HepG2 (cell line): ENCODE results near the gene EEF1AKMT3. TPM values are rescaled to one million over a fixed set of nuclear protein-coding genes. Genes with fewer than 3 reads are reported as not detected.

ENCODE experiments used
- ATAC-seq: fragments of 200-7000 bp; cut with Tn5 transposase; 3 replicates; pipeline ENCODE4 v1.9.1; 2020; ENCODE audit warnings: mild to moderate bottlenecking, moderate library complexity
- BruUV-seq: library from RNA; stranded (reverse); fragments of 400-500 nt; replicated peaks from 2 replicates; lab custom pipeline; 2021; lab: Mats Ljungman, UMichigan
- CTCF ChIA-PET: fragments of 300-600 bp; formaldehyde crosslinking; extraction: SDS; loops from one replicate; lab custom pipeline; 2021; ENCODE audit warnings: low total read pairs, inconsistent platforms, low intra/inter-chr PET ratio; lab: Yijun Ruan, JAX
- POLR2A ChIA-PET: fragments of 350-600 bp; sonication (Branson Sonifier 250); formaldehyde crosslinking; loops from one replicate; lab custom pipeline; 2020; ENCODE audit warnings: antibody characterized with exemption, inconsistent platforms; lab: Yijun Ruan, JAX
- DNase-seq: peaks from one replicate; pipeline ENCODE4 v3.0.0-alpha.2; 2015; ENCODE audit warnings: low spot score
- FAIRE-seq: peaks from 3 replicates; lab custom pipeline; 2011; peaks lifted over from hg19 to GRCh38; lab: Jason Lieb, UNC
- H2AFZ ChIP-seq: one replicate; pipeline ENCODE4 v1.6.1; 2011; ENCODE audit warnings: low read length, inconsistent platforms
- H3K27ac ChIP-seq: fragments of 300-600 bp; 3 replicates; pipeline ENCODE4 v1.8.0; 2011; ENCODE audit warnings: mixed run types, mild to moderate bottlenecking, mixed read lengths, low read length, inconsistent platforms; ENCODE audit not compliant: insufficient read depth; ENCODE audit errors: extremely low read length
- H3K27me3 ChIP-seq, 2 experiments: fragments of 200-600 bp in 1 of 2; 2 replicates in 1 of 2; 3 replicates in 1 of 2; pipeline versions ENCODE4 v1.6.0 to v1.8.0; 2011; ENCODE audit warnings: low read length in 2 of 2, mild to moderate bottlenecking in 2 of 2, moderate library complexity in 2 of 2, inconsistent platforms in 1 of 2; ENCODE audit not compliant: insufficient read depth in 2 of 2, control insufficient read depth in 1 of 2
- H3K36me3 ChIP-seq, 2 experiments: fragments of 200-600 bp in 1 of 2; replicated peaks in 1 of 2; 2 replicates in 1 of 2; 3 replicates in 1 of 2; pipeline versions ENCODE4 v1.5.1 to v1.8.0; 2011; ENCODE audit warnings: low read length in 2 of 2, inconsistent platforms in 1 of 2; ENCODE audit not compliant: insufficient read depth in 2 of 2, control insufficient read depth in 1 of 2
- H3K4me1 ChIP-seq: 2 replicates; pipeline ENCODE4 v1.5.1; 2012; ENCODE audit warnings: low read length, inconsistent platforms; ENCODE audit not compliant: insufficient read depth
- H3K4me2 ChIP-seq: 2 replicates; pipeline ENCODE4 v1.6.0; 2011; ENCODE audit warnings: low read depth, low read length, inconsistent platforms
- H3K4me3 ChIP-seq, 3 experiments: fragments of 200-600 bp in 1 of 3; sonication (generic), shearing (Covaris generic) in 1 of 3; replicated peaks in 1 of 3; 2 replicates each; pipeline ENCODE4 v1.5.1; 2011 to 2016; ENCODE audit warnings: low read length in 3 of 3, inconsistent platforms in 2 of 3, low read depth in 2 of 3, mild to moderate bottlenecking in 2 of 3, control low read depth in 1 of 3, mixed read lengths in 1 of 3; ENCODE audit not compliant: insufficient read depth in 1 of 3
- H3K79me2 ChIP-seq: one replicate; pipeline ENCODE4 v1.6.1; 2011; ENCODE audit warnings: low read length, inconsistent platforms; ENCODE audit not compliant: insufficient read depth
- H3K9ac ChIP-seq: 2 replicates; pipeline ENCODE4 v1.6.0; 2011; ENCODE audit warnings: mild to moderate bottlenecking, low read depth, low read length, inconsistent platforms; ENCODE audit not compliant: insufficient read depth
- H3K9me3 ChIP-seq: 2 replicates; pipeline ENCODE4 v1.5.1; 2012; ENCODE audit warnings: mild to moderate bottlenecking, low read length
- H4K20me1 ChIP-seq: 2 replicates; pipeline ENCODE4 v1.6.0; 2011; ENCODE audit warnings: inconsistent platforms, mild to moderate bottlenecking, low read length, moderate library complexity; ENCODE audit not compliant: insufficient read depth
- ARHGAP35 ChIP-seq: sonication (generic); formaldehyde crosslinking; IDR thresholded peaks from 2 replicates; pipeline ENCODE4 v1.9.0; 2022; ENCODE audit warnings: mild to moderate bottlenecking, inconsistent platforms, moderate library complexity, missing genetic modification reagents, borderline replicate concordance
- ARNT ChIP-seq: fragments of 450-650 bp; IDR thresholded peaks from 2 replicates; pipeline ENCODE4 v1.6.1; 2017
- ARNTL ChIP-seq: sonication (generic); formaldehyde crosslinking; IDR thresholded peaks from 2 replicates; pipeline ENCODE4 v1.4.0; 2020; ENCODE audit warnings: mild to moderate bottlenecking, missing genetic modification reagents
- CBX2 ChIP-seq, 2 experiments: fragments of 200-600 bp in 1 of 2; sonication (generic); formaldehyde crosslinking in 1 of 2; IDR thresholded peaks; 2 replicates each; pipeline versions ENCODE4 v1.7.0 to v1.8.1; 2018 to 2022; ENCODE audit warnings: low read depth in 2 of 2, low read length in 1 of 2, mild to moderate bottlenecking in 1 of 2, missing genetic modification reagents in 1 of 2
- DNMT3B ChIP-seq: conservative IDR thresholded peaks from 2 replicates; pipeline ENCODE4 v1.6.1; 2016; ENCODE audit warnings: missing biosample characterization, control low read depth
- EED ChIP-seq: sonication (generic); formaldehyde crosslinking; IDR thresholded peaks from 2 replicates; pipeline ENCODE4 v1.5.0; 2020; ENCODE audit warnings: mild to moderate bottlenecking, missing genetic modification reagents
- GATA4 ChIP-seq: sonication (generic); IDR thresholded peaks from 2 replicates; pipeline ENCODE4 v1.6.1; 2016; ENCODE audit warnings: antibody characterized with exemption, low read depth, borderline replicate concordance
- MAFG ChIP-seq: sonication (generic); formaldehyde crosslinking; IDR thresholded peaks from 2 replicates; pipeline ENCODE4 v1.5.1; 2020; ENCODE audit warnings: mild to moderate bottlenecking, missing genetic modification reagents
- PRDM10 ChIP-seq: sonication (generic); formaldehyde crosslinking; IDR thresholded peaks from 2 replicates; pipeline ENCODE4 v1.4.0; 2020; ENCODE audit warnings: low read depth, missing genetic modification reagents
- ZFYVE20 ChIP-seq: sonication (generic); formaldehyde crosslinking; IDR thresholded peaks from 2 replicates; pipeline ENCODE4 v1.8.0; 2023; ENCODE audit warnings: low read depth, mild to moderate bottlenecking, moderate library complexity, missing genetic modification reagents, borderline replicate concordance
- ZNF44 ChIP-seq: sonication (generic); formaldehyde crosslinking; IDR thresholded peaks from 2 replicates; pipeline ENCODE4 v1.5.1; 2020; ENCODE audit warnings: mild to moderate bottlenecking, missing genetic modification reagents
- ZNF709 ChIP-seq: sonication (generic); formaldehyde crosslinking; IDR thresholded peaks from 2 replicates; pipeline ENCODE4 v1.5.0; 2020; ENCODE audit warnings: mild to moderate bottlenecking, missing genetic modification reagents
- ZNF780A ChIP-seq: sonication (generic); formaldehyde crosslinking; IDR thresholded peaks from 2 replicates; pipeline ENCODE4 v1.8.0; 2022; ENCODE audit warnings: mild to moderate bottlenecking, missing genetic modification reagents, moderate library complexity
- ZNF790 ChIP-seq: sonication (generic); formaldehyde crosslinking; IDR thresholded peaks from 2 replicates; pipeline ENCODE4 v1.8.0; 2022; ENCODE audit warnings: missing genetic modification reagents, mild to moderate bottlenecking, borderline replicate concordance
- WGBS: methylation state at CpG from one replicate; pipeline ENCODE4 v1.1.6; 2017; ENCODE audit warnings: low lambda C conversion rate; 5-methylcytosine and 5-hydroxymethylcytosine counted together
- in situ Hi-C: cut with HindIII; loops from 2 replicates; pipeline ENCODE4 v1.10.0; 2017; ENCODE audit warnings: low pct_unique_long_range_greater_than_20kb; ENCODE audit not compliant: extremely low pct_ligation_motif_present
- intact Hi-C: fragments of 100-400 bp; cut with micrococcal nuclease; formaldehyde crosslinking; loops from one replicate; pipeline ENCODE4 v1.10.0; 2022; ENCODE audit not compliant: unreplicated experiment
- polyA plus RNA-seq, 8 experiments: library from polyadenylated mRNA; depleted of rRNA in 3 of 8; stranded (reverse) in 7 of 8; unstranded in 1 of 8; fragments of >200 nt; fragmentation: Illumina TruSeq in 4 of 8; extraction: Trizol in 4 of 8; gene quantifications; 2 replicates each; pipeline versions ENCODE4 v1.2.1 to v1.2.3, GENCODE V29; 2011 to 2016; ENCODE audit warnings: low read depth in 4 of 8, missing spikeins in 1 of 8, mixed read lengths in 1 of 8; ENCODE audit not compliant: insufficient read depth in 1 of 8
- total RNA-seq, 5 experiments: library from RNA; depleted of rRNA; stranded (reverse); fragments of >200 nt; fragmentation: Illumina TruSeq; extraction: Trizol; gene quantifications; 2 replicates each; pipeline ENCODE4 v1.2.3, GENCODE V29; 2016; ENCODE audit warnings: low read depth in 1 of 5
- TF ChIP-seq, protein P1 (sequence below): sonication (generic); formaldehyde crosslinking; IDR thresholded peaks from 2 replicates; pipeline ENCODE4 v1.4.0; 2020; ENCODE audit warnings: missing genetic modification reagents
- TF ChIP-seq, protein P2 (sequence below): sonication (generic); formaldehyde crosslinking; IDR thresholded peaks from 2 replicates; pipeline ENCODE4 v1.5.0; 2020; ENCODE audit warnings: missing genetic modification reagents, mild to moderate bottlenecking, borderline replicate concordance

Gene EEF1AKMT3
- total and polyA plus RNA-seq, 2 of the 13 experiments (the other 11 are each of a cell fraction or from before 2014, with no cell fraction given) = 4.7 to 11.4 TPM

GRCh38 chr12:57826966-57827365, 54.6 kb downstream of the EEF1AKMT3 start (continued):
- no peak for TF ChIP-seq ARNTL
- no peak for TF ChIP-seq ZNF44
- no peak for TF ChIP-seq ZNF780A
- TF ChIP-seq ZNF790 (CRISPR knock-in tag) = no peak
- TF ChIP-seq ARHGAP35 (CRISPR knock-in tag) = no peak
- no peak for TF ChIP-seq CBX2 (IDR thresholded peaks at IDR 0.05; ENCODE audit: low read depth, low read length)
- TF ChIP-seq CBX2 (CRISPR knock-in tag; IDR thresholded peaks at IDR 0.05; ENCODE audit: low read depth) = no peak
- no peak for TF ChIP-seq MAFG
- TF ChIP-seq ZFYVE20 (CRISPR knock-in tag) = no peak
- TF ChIP-seq, protein P1, sequence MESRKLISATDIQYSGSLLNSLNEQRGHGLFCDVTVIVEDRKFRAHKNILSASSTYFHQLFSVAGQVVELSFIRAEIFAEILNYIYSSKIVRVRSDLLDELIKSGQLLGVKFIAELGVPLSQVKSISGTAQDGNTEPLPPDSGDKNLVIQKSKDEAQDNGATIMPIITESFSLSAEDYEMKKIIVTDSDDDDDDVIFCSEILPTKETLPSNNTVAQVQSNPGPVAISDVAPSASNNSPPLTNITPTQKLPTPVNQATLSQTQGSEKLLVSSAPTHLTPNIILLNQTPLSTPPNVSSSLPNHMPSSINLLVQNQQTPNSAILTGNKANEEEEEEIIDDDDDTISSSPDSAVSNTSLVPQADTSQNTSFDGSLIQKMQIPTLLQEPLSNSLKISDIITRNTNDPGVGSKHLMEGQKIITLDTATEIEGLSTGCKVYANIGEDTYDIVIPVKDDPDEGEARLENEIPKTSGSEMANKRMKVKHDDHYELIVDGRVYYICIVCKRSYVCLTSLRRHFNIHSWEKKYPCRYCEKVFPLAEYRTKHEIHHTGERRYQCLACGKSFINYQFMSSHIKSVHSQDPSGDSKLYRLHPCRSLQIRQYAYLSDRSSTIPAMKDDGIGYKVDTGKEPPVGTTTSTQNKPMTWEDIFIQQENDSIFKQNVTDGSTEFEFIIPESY (CRISPR knock-in tag) = no peak

DNA sequence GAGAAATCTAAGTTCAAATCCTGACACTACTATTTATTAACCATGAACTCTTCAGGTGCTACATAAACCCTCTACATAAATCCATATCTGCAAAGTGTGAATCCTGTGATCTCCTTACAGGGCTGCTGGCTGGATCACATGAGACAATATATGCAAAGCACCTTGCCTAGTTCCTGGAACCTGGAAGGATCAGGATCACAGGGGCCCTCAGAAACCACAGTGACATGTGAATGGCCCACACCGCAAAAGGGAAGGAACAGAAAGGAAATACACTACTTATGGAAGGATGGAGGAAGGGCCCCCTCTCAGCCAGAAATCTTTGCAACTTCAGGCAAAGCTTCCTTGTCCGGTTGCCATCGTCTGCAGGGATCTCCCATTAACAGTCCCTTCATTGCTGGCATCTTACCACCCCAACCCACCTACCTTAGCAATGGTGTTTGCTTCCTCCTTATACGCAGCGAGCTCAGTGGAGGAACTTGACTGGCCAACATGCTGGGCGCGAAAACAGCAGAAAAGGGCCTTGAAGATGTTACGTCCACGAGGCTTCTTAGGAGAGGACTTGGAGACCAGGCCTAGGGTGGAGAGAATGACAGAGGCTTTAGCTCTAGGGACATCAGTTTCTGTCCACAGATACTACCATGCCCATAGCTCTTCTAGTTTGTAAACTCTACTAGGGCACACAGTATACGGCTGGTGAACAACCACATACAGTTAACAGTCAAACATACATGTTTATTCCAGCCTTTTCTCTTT, 56.8 kb downstream of the EEF1AKMT3 start:
- H3K79me2 ChIP-seq = peaks cover 44% of the 10 kb centered on the region
- no peak overlapping the region for H3K4me3 ChIP-seq
- H3K4me1 ChIP-seq = peaks cover 18% of the 10 kb centered on the region
- no peaks in the 10 kb centered on the region for H3K9me3 ChIP-seq
- H3K9ac ChIP-seq = no peak overlapping the region
- no TSS peak for BruUV-seq
- H3K4me2 ChIP-seq = no peak overlapping the region
- ATAC-seq (no peak), FAIRE-seq (no peak), DNase-seq (no peak)
- H3K27ac ChIP-seq = no peak overlapping the region
- in situ Hi-C loops = no loop called here
- POLR2A ChIA-PET = interaction anchor here (1.1 kb wide), 1 partner anchor 17 kb away, joined by 3 read pairs; no protein-coding TSS in a partner anchor
- CTCF ChIA-PET = interaction anchor here (3.9 kb wide), 1 partner anchor 75 kb away, joined by 165 read pairs; no protein-coding TSS in a partner anchor
- H4K20me1 ChIP-seq = peaks cover 66% of the 10 kb centered on the region
- no peaks in the 10 kb centered on the region for H3K27me3 ChIP-seq
- intact Hi-C loops = no loop called here
- peaks cover 34 to 61% of the 10 kb centered on the region in 2 experiments for H3K36me3 ChIP-seq
- no peak overlapping the region for H2AFZ ChIP-seq
- WGBS = 97% methylated on average over 10 of the region's 10 CpGs
- no peak for TF ChIP-seq ZNF709 (CRISPR knock-in tag)
- no peak for TF ChIP-seq PRDM10
- no peak for TF ChIP-seq EED
- no peak for TF ChIP-seq ARNTL
- TF ChIP-seq DNMT3B (CRISPR knock-in tag) = no peak
- TF ChIP-seq, protein P2, sequence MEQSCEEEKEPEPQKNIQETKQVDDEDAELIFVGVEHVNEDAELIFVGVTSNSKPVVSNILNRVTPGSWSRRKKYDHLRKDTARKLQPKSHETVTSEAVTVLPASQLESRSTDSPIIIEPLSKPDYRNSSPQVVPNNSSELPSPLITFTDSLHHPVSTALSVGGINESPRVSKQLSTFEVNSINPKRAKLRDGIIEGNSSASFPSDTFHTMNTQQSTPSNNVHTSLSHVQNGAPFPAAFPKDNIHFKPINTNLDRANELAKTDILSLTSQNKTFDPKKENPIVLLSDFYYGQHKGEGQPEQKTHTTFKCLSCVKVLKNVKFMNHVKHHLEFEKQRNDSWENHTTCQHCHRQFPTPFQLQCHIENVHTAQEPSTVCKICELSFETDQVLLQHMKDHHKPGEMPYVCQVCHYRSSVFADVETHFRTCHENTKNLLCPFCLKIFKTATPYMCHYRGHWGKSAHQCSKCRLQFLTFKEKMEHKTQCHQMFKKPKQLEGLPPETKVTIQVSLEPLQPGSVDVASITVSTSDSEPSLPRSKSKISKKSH (CRISPR knock-in tag) = no peak
- TF ChIP-seq ARNT = no peak
- TF ChIP-seq GATA4 = no peak
